Osteoblast (primary cell): Measurements from ENCODE around the gene MBD4. TPM values are rescaled to one million over a fixed set of nuclear protein-coding genes. Genes with fewer than 3 reads are reported as not detected.
"Not testable (repeated sequence)": the region's sequence is repeated elsewhere in the genome, so short reads cannot be mapped to it uniquely, and the experiment has no call there.

Source experiments
- DNase-seq: peaks from one replicate; pipeline ENCODE4 v3.0.0; 2011; ENCODE audit warnings: low spot score, mixed read lengths; ENCODE audit not compliant: insufficient read length; ENCODE audit errors: missing footprints
- H2AFZ ChIP-seq: 2 replicates; pipeline ENCODE4 v1.6.0; 2011; ENCODE audit warnings: mild to moderate bottlenecking, low read length
- H3K27ac ChIP-seq: 2 replicates; pipeline ENCODE4 v1.5.1; 2011; ENCODE audit warnings: mild to moderate bottlenecking, low read depth, low read length, moderate library complexity
- H3K27me3 ChIP-seq: 2 replicates; pipeline ENCODE4 v1.6.0; 2012; ENCODE audit warnings: mild to moderate bottlenecking, control low read depth, inconsistent platforms, low read length, moderate library complexity; ENCODE audit not compliant: insufficient read depth
- H3K36me3 ChIP-seq: 2 replicates; pipeline ENCODE4 v1.5.1; 2011; ENCODE audit warnings: mild to moderate bottlenecking, low read length, control low read depth, moderate library complexity; ENCODE audit not compliant: insufficient read depth
- H3K4me1 ChIP-seq: 2 replicates; pipeline ENCODE4 v1.5.1; 2011; ENCODE audit warnings: mild to moderate bottlenecking, low read length, control low read depth, moderate library complexity; ENCODE audit not compliant: insufficient read depth
- H3K4me2 ChIP-seq: 2 replicates; pipeline ENCODE4 v1.6.0; 2011; ENCODE audit warnings: mild to moderate bottlenecking, low read length; ENCODE audit not compliant: insufficient read depth
- H3K4me3 ChIP-seq: fragments of 200-600 bp; sonication (generic); 3 replicates; pipeline ENCODE4 v1.5.1; 2012; ENCODE audit warnings: mild to moderate bottlenecking, low read length, inconsistent platforms; ENCODE audit not compliant: insufficient read depth
- H3K79me2 ChIP-seq: 2 replicates; pipeline ENCODE4 v1.6.0; 2012; ENCODE audit warnings: mild to moderate bottlenecking, low read length, control low read depth, inconsistent platforms; ENCODE audit not compliant: insufficient read depth
- H3K9me3 ChIP-seq: 2 replicates; pipeline ENCODE4 v1.5.1; 2011; ENCODE audit warnings: low read depth, low read length, control low read depth
- H4K20me1 ChIP-seq: 2 replicates; pipeline ENCODE4 v1.6.0; 2012; ENCODE audit warnings: mild to moderate bottlenecking, low read length, control low read depth; ENCODE audit not compliant: insufficient read depth
- total RNA-seq: library from RNA; depleted of rRNA; stranded (reverse); fragments of >200 nt; gene quantifications from 2 replicates; pipeline ENCODE4 v1.2.3, GENCODE V29; 2012
- TF ChIP-seq, protein P1 (sequence below): IDR thresholded peaks from 2 replicates; pipeline ENCODE4 v1.5.1; 2011; ENCODE audit warnings: mild to moderate bottlenecking, low read depth, low read length, moderate library complexity; ENCODE audit errors: extremely low read depth

Gene MBD4
- total RNA-seq: 37.1 and 41.3 TPM in 2 replicates

- H3K27me3 ChIP-seq: no peaks in the 10 kb centered on the region
- H3K4me2 ChIP-seq: peak within 1 kb of the TSS; percentile 88
- peaks cover 19% of the 10 kb centered on the region for H3K36me3 ChIP-seq
- H4K20me1 ChIP-seq: no peaks in the 10 kb centered on the region
- H3K27ac ChIP-seq: peak within 1 kb of the TSS; percentile 95
- H3K4me3 ChIP-seq: peak within 1 kb of the TSS; percentile 98
- peaks cover 41% of the 10 kb centered on the region for H3K4me1 ChIP-seq
- peak within 1 kb of the TSS; percentile 95 for H2AFZ ChIP-seq
- TF ChIP-seq, protein P1, sequence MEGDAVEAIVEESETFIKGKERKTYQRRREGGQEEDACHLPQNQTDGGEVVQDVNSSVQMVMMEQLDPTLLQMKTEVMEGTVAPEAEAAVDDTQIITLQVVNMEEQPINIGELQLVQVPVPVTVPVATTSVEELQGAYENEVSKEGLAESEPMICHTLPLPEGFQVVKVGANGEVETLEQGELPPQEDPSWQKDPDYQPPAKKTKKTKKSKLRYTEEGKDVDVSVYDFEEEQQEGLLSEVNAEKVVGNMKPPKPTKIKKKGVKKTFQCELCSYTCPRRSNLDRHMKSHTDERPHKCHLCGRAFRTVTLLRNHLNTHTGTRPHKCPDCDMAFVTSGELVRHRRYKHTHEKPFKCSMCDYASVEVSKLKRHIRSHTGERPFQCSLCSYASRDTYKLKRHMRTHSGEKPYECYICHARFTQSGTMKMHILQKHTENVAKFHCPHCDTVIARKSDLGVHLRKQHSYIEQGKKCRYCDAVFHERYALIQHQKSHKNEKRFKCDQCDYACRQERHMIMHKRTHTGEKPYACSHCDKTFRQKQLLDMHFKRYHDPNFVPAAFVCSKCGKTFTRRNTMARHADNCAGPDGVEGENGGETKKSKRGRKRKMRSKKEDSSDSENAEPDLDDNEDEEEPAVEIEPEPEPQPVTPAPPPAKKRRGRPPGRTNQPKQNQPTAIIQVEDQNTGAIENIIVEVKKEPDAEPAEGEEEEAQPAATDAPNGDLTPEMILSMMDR: no peak
- H3K9me3 ChIP-seq: no peaks in the 10 kb centered on the region
- H3K79me2 ChIP-seq: peaks cover 73% of the 10 kb centered on the region
- DNase-seq: peak; percentile 98
These were observed at the start of gene MBD4, which contains the start of gene IFT122 for GRCh38 chr3:129439817-129440617. Gene MBD4 (minus strand): TSS chr3:129439948. CDS start chr3:129439833, 115 bp downstream. Gene IFT122 (plus strand): TSS chr3:129440224. CDS start chr3:129440331, 107 bp downstream.

DNA sequence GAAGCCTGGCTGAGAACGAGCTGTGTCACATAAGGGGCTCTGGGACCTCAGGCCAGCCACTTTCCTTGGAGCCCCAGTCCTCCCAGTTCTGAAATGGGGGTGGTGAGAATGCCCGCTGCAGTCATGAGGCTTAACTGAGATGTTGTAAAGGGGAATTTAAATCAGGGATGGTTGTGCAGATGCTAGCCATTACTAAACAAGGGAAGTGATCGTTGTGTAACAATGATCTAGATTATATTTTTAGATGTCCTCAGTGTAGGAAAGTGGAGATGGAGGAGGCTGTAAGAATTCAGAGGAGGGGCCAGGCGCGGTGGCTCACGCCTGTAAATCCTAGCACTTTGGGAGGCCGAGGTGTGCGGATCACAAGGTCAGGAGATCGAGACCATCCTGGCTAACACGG lies 49.5 kb upstream of the MBD4 start:
- H3K9me3 ChIP-seq, H3K27me3 ChIP-seq, H3K4me2 ChIP-seq, H4K20me1 ChIP-seq, H3K4me3 ChIP-seq, DNase-seq, H3K27ac ChIP-seq, H2AFZ ChIP-seq, H3K79me2 ChIP-seq: not testable (repeated sequence)
- Histone ChIP-seq H3K4me1 (peaks cover 45% of the 10 kb centered on the region), H3K36me3 (peaks cover 26% of the 10 kb centered on the region)

- Histone ChIP-seq H3K36me3 (peaks cover 21% of the 10 kb centered on the region), H3K4me1 (peaks cover 43% of the 10 kb centered on the region), H3K27ac (peak overlapping the region; percentile 96)
- H3K4me2 ChIP-seq, DNase-seq, H3K4me3 ChIP-seq, H3K79me2 ChIP-seq, H3K9me3 ChIP-seq, H2AFZ ChIP-seq, H4K20me1 ChIP-seq, H3K27me3 ChIP-seq: not testable (repeated sequence)
These were observed 48.2 kb upstream of the MBD4 start for GRCh38 chr3:129487868-129488335.

GRCh38 chr3:129487183-129487867 lies 47.6 kb upstream of the MBD4 start:
- H3K27me3 ChIP-seq: no peaks in the 10 kb centered on the region
- TF ChIP-seq, protein P1: no peak
- H2AFZ ChIP-seq: no peak overlapping the region
- H3K36me3 ChIP-seq: peaks cover 20% of the 10 kb centered on the region
- peaks cover 2% of the 10 kb centered on the region for H3K79me2 ChIP-seq
- no peaks in the 10 kb centered on the region for H4K20me1 ChIP-seq
- H3K4me2 ChIP-seq: peak overlapping the region; percentile 77
- H3K27ac ChIP-seq: peak overlapping the region; percentile 96
- no peaks in the 10 kb centered on the region for H3K9me3 ChIP-seq
- DNase-seq: no peak
- peaks cover 46% of the 10 kb centered on the region for H3K4me1 ChIP-seq
- no peak overlapping the region for H3K4me3 ChIP-seq
